NCI-H82 treated with DMSO at 0.1 percent for 48 hours (cell line): ENCODE measurements around the gene CYP3A5.
"Not testable (repeated sequence)": the region's sequence is repeated elsewhere in the genome, so short reads cannot be mapped to it uniquely, and the experiment has no call there.

Experiments
- DNase-seq: peaks from one replicate; lab custom pipeline; 2025; ENCODE audit not compliant: unreplicated experiment; lab: John Stamatoyannopoulos, UW

Gene CYP3A5

DNA sequence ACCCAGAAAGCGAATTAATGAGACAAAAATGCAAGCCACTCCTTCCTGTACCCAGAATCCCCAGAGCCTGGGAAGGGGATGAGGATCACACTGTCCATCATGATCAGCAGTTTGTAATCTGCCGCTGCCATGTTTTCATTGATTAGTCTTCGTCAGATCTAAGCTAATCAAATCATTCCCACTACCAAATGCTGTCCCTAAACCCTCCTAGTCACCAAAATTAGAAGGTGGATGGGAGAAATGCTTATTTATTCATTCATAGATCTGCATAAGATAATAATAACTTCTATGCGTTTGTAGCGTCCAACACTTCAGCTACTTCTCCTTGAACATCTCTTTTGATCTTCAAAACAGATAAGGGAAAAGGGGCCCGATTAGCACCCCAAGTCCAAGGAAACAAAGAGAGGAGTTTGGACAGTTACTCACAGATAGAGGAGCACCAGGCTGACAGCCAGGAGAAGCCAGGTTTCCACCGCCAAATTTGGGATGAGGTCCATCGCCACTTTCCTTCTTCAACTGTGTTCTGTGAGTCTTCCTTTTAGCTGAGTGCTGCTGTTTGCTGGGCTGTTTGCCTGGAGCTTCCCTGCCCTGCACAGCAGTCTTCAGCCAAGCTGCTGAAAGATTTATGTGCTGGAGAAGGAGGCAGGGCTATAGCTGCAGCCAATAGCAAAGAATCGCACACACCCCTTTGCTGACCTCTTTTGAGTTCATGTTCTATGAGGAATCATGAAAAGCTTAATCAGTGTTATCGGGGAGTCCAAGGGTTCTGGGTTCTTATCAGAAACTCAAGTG lies at the start of gene CYP3A5:
CYP3A5 (minus strand) TSS at position 597 of the 792 bp plus-strand sequence; CDS start at position 497, 100 bp downstream.
- DNase-seq, result no peak

DNA sequence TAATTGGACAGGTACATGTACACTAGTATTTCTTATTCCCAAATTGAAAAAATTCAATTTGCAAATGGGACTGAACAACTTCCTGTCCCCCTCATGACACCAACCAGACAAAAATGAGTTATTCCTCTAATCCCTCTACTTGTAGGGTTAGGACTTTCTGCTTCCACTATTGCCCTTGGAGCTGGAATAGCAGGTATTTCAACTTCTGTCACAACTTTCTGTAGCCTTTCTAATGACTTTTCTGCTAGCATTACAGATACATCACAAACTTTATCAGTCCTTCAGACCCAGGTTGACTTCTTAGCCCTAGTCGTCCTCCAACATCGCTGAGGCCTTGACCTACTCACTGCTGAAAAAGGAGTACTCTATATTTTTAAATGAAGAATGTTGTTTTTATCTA lies 48.8 kb upstream of the CYP3A5 start:
- no peak for DNase-seq

DNA sequence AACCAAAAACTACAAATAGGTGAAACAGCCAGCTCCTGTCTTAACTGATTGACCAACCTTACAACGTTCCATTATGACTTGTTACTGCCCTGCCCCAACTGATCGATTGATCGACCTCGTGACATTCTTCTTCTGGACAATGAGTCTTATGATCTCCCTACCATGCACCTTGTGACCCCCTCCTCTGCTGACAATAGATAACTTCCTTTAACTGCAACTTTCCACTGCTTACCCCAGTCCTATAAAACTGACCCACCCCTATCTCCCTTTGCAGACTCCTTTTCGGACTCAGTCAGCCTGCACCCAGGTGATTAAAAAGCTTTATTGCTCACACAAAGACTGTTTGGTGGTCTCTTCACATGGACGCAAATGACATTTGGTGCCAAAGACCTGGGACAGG lies 43.4 kb upstream of the CYP3A5 start:
- not testable (repeated sequence) for DNase-seq

DNA sequence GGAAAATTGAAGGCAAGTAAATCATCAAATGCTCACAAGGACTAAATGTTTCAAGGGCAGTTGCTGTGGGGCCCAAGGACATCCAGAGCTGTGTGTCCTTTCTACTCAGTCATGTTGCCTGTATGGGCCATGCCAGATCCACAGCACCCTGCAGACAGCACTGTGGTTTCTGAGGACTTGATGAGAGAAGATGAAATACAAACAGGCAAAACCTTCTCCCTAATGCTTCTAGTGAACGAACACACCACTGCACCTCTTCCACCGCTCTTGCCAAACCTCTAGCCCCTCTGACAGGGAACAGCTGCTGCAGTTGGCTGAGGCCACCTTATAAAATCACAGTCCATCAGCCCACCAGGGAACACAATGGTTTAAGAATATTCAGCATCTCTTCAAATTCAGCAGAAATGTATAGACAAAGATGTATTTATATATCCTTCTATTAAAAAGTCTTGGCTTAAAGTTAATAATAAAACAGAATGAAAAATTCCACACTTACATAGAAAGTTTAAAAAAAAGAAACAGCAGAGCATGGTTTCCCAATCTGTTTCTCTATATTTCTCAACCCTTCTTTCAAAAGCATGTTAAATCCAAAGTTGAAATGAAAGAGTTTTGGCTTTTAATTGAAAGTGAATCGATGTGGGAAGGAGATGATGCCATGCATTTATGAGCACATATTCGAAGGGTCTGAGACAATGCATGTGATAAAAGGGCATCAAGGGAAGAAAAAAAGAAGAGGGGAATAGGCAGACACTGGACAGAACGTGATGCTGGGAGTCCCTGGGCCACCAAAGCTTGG lies 41.2 kb upstream of the CYP3A5 start:
- no peak for DNase-seq

DNA sequence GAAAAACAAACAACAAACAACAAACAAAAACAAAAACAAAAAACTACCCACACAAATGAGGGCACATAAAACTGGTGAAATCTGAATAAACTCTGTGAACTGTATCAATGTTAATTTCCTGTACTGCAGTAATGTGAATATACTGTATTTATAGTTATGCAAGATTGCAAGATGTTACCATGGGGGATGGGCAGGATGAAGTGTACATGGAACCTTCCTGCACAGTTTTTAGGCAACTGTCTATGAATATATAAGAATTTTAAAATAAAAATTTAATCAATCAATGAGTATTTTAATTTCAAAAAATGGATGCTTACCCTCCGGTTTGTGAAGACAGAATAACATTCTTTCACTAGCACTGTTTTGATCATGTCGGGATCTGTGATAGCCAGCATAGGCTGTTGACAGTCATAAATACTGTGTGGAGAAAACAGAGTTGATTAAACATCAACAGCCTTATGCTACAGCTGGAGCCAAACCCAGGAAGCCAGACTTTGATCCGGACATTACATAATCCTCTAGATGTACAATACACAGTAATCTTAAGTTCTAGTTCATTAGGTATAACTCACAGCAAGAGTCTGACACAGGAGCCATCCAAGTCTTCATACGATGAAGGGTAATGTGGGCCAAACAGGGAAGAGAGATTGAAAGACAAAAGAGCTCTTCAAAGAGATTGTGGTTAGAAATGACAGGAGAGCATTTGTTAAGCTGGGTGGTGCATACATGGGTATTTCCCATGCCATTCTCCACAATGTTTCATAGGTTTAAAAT lies 40.4 kb upstream of the CYP3A5 start:
- DNase-seq, result no peak

DNA sequence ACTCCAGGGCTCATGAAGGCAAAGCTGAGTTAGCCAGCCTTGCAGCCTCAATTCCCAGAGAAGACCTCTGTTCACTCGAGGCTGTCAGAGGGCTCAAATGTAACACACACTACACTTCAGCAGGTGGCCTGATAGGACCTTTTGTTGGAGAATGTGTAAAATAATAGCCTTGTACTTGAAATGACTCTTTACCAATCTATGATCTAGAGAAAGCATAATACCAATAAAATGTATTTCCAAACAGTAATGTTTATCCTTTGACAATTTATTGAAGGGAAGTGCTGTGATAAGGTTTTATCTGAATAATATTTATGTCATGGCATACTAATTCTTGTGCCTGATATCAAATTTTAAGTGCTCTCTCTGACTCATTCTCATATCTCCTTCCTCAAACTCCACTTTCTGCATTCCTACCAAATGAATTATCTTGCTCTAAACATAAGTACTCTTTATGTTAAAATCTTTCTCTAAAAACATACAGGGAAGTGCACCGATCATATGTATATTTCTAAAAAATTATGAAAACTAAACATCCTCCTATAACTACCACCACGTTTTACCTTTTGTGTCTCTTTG lies 34.3 kb upstream of the CYP3A5 start:
- no peak for DNase-seq

DNA sequence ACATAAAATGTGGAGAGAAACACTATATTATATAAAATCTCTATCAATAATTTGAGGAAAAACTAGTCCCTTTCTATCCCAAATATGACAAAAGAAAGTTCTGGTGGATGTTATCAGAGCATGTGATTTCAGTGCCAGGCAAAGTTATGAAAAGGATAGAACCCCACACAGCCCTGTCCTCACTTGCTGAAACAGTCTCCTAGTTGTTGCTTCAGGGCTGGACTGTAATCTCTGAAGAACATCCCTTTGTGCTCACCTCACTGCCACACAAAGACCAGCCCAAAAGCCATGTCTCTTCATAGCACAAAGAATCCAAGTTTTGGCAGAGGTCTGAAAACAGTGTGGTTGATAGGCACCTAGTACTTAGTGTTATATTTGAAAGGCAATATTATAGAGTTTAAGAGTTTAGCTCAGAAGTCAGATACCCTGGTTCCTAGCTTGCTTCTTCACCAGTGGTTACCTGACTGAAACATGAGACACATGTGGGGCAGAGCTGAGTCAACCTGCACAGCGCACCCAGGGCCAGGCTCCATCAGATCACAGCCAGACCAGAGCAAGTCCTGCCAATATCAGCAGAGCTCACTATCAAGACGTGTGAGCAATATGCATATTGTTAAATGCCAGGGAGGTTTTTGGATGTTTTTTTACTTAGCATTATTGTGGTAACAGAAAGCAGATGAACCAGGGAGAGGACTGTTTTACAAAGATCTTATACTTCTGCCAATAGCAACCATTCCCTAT lies 30.2 kb upstream of the CYP3A5 start:
- no peak for DNase-seq

DNA sequence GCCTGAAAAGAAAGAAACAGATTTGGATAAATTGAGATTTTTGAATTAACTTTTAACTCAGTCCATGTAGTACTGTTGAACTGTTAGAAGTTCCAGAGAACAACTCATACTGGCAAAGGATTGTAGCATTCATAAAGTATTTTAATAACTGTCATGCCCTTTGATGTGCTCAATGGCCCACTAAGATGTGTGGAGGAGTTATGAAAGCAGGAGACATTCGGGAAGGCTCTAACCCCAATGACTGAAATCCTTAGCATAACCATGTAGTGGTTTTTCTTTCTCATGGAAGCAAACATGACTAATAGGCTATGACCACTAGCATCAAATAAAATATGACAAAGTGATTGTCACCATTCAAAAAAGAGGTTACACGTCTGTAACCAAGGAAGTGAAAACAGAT lies 29.5 kb upstream of the CYP3A5 start:
- DNase-seq, result no peak

DNA sequence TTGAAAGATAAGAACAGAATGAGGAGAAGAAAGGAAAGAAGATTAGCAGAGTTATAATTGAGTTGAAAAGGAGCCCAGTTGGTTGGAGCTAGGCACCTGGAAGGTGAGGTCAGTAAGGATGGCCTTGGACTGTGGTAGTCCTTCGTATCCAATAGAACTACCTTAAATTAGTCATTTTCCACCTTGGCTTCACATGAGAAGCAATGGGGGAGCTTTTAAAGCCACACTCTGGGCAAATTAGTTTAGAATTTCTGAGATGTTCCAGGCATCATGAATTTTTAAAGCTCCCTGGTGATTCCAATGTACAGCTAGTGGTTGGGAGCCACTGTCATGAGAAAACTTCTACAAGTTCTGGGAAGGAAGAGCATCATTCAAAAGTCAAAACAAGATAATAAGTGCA lies 27.3 kb upstream of the CYP3A5 start:
- DNase-seq, result no peak

DNA sequence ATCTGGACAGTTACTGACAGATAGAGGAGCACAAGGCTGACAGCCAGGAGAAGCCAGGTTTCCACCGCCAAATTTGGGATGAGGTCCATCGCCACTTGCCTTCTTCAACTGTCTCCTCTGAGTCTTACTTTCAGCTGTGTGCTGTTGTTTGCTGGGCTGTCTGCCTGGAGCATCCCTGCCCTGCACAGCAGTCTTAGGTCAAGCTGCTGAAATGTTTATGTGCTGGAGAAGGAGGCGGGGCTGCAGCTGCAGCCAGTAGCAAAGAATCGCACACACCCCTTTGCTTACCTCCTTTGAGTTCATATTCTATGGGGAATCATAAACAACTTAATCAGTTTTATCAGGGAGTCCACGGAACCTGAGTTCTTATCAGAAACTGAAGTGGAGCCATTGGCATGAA lies 20.1 kb upstream of the CYP3A5 start:
- no peak for DNase-seq

DNA sequence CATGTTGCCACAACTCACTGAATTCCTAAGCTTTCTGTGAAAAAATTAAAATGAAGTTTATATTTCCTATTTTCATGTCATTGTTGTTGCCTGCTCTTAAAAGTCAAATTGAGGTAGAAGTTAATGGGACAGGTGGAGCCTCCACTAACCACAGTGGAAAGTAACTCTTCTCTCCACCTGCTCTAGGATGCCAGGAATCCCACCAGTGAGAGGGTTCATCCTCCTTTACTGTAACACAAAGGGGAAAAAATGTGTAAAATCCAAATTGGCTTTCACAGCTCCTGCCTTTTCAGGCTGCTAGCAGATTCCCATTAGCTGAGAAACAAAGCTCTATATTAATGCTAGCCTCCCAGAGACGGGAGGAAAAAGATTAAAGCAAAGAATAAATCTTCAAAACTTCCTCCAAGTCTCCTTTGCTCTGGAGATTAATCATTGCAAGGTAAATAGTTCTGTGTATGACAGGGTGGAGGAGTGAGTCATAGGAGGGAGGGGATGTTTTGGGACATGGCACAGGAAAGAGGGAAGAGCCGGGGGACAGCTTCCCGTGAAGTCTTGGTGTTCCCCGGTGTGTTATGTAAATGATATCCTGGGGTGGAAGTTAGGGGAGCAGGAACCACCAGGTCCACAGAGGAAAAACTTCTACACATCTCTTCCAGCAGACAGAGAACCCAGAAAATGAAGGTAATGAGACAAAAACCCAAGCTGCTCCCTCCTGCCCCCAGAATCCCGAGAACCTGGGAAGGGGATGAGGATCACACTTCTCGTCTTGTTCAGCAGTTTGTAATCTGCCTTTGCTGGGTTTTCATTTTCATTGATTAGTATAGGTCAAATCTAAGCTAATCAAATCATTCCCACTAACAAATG lies 19.3 kb upstream of the CYP3A5 start:
- not testable (repeated sequence) for DNase-seq

DNA sequence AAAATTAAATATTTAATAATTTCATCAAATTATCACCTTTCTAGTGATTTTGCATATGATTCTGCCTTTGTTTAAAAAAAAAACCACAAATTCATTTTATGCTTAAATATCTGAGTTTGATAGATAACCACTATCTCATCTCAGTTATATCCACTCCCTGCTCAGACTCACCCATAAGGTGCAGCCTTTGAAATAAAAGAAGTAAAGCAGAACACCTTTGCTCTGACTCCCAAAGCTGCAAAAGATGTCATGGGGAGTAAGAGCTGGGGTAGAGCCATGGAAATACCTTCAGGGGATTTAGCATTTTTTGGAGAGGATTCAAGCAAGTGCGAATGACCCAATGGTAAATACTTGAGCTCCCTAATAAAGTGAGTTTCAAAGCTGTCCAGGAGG lies 15.1 kb upstream of the CYP3A5 start:
- DNase-seq, result no peak

DNA sequence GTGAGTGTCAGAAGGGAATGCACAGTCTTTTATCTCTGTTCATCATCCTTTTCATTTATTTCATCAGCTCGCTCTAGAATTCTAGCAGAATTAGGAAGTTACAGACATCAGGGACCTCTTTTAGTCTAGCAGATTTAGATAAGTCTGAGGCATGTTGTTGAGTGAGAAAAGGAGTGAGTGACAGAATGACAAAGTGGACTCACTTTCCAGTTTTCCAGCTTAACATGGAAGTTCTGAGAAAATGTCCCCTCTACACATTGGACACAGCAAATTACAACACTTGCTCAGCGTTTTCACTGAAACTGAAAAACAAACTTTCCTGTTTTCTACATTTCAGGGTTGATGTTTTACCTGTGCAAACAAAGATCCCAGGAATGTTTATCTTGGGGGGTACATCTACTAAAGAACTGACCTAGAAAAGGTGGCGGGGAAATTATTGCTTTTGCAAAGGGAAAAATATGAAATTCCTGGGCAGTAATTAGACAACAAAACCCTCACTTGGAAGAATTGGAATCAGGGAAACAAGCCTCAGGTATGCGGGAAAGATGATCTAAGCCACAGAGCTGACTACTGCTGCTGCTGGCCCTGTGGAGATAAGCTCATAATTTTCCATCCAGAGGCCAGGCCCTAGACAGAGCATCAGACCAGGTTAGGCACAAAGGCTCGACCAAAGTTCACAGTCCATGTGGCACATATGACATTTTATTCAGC lies 14.6 kb upstream of the CYP3A5 start:
- DNase-seq, result no peak

DNA sequence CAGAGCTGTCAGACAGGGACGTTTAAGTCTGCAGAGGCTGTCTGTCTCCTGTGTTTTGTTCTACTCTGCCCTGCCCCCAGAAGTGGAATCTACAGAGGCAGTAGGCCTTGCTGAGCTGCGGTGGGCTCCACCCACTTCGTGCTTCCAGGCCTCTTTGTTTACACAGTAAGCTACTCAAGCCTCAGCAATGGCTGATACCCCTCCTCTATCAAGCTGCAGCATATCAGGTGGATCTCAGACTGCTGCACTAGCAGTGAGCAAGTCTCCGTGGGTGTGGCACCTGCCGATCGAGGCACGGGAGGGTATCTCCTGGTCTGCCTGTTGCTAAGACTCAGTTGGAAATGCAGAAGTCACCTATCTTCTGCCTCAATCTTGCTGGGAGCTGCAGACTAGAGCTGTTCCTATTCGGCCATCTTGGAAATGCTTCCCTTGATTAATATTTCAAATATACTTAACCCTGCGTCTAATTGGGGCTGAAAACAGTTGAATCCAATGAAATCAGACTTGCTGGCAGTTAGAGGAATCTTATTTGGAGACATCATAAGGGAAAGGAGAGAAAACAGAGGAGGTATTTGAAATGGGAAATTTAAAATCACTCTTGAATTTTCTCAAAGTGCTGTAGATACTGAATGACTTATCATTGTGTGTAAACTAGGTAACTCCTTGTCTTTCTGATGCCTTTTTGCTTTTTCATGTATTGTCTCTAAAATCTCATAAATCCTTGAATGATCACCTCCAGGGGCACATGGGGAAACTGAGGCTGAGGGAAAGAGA lies 13.8 kb upstream of the CYP3A5 start:
- DNase-seq, result no peak

DNA sequence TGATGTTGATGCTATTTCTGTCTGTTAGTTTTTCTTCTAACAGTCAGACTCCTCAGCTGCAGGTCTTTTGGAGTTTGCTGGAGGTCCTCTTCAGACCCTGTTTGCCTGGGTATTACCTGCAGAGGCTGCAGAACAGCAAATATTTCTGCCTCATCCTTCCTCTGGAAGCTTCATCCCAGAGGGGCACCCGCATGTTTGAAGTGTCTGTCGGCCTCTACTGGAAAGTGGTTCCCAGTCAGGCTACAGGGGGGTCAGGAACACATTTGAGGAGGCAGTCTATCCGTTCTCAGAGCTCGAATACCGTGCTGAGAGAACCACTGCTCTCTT lies 13.3 kb upstream of the CYP3A5 start:
- no peak for DNase-seq

DNA sequence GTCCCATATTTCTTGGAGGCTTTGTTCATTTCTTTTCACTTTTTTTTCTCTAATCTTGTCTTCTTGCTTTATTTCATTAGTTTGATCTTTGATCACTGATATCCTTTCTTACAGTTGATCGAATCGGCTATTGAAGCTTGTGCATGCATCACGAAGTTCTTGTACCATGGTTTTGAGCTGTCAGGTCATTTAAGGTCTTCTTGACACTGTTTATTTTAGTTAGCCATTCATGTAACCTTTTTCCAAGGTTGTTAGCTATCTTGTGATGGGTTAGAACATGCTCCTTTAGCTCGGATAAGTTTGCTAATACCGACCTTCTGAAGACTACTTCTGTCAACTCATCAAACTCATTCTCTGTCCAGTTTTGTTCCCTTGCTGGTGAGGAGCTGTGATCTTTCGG lies 12.8 kb upstream of the CYP3A5 start:
- not testable (repeated sequence) for DNase-seq

DNA sequence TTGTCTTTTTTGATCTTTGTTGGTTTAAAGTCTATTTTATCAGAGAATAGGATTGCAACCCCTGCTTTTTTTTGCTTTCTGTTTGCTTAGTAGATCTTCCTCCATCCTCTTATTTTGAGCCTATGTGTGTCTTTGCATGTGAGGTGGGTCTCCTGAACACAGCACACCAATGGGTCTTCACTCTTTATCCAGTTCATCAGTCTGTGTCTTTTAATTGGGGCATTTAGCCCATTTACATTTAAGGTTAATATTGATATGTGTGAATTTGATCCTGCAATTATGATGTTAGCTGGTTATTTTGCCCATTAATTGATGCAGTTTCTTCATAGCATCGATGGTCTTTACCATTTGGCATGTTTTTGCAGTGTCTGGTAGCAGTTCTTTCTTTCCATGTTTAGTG lies 11.9 kb upstream of the CYP3A5 start:
- DNase-seq, result not testable (repeated sequence)

DNA sequence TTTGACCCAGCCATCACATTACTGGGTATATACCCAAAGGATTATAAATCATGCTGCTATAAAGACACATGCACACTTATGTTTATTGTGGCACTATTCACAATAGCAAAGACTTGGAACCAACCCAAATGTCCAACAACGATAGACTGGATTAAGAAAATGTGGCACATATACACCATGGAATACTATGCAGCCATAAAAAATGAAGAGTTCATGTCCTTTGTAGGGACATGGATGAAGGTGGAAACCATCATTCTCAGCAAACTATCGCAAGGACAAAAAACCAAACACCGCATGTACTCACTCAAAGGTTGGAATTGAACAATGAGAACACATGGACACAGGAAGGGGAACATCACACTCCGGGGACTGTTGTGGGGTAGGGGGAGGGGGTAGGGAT lies 11.1 kb upstream of the CYP3A5 start:
- not testable (repeated sequence) for DNase-seq
